Sigmoid colon (tissue), 4 donors: ENCODE data around the gene CYTH1.

Source experiments
- POLR2AphosphoS5 ChIP-seq, 4 donors: sonication (generic); formaldehyde crosslinking; IDR thresholded peaks; one replicate each; pipeline ENCODE4 v1.6.1; 2017; ENCODE audit warnings: antibody characterized with exemption in 4 of 4
- TF ChIP-seq, protein P1 (sequence below), 4 experiments: fragments of 450-650 bp in 3 of 4; fragments of 200-600 bp in 1 of 4; IDR thresholded peaks; one replicate each; pipeline ENCODE4 v1.5.1; 2016 to 2019; ENCODE audit warnings: antibody characterized with exemption in 4 of 4, mild to moderate bottlenecking in 3 of 4, moderate library complexity in 2 of 4

DNA sequence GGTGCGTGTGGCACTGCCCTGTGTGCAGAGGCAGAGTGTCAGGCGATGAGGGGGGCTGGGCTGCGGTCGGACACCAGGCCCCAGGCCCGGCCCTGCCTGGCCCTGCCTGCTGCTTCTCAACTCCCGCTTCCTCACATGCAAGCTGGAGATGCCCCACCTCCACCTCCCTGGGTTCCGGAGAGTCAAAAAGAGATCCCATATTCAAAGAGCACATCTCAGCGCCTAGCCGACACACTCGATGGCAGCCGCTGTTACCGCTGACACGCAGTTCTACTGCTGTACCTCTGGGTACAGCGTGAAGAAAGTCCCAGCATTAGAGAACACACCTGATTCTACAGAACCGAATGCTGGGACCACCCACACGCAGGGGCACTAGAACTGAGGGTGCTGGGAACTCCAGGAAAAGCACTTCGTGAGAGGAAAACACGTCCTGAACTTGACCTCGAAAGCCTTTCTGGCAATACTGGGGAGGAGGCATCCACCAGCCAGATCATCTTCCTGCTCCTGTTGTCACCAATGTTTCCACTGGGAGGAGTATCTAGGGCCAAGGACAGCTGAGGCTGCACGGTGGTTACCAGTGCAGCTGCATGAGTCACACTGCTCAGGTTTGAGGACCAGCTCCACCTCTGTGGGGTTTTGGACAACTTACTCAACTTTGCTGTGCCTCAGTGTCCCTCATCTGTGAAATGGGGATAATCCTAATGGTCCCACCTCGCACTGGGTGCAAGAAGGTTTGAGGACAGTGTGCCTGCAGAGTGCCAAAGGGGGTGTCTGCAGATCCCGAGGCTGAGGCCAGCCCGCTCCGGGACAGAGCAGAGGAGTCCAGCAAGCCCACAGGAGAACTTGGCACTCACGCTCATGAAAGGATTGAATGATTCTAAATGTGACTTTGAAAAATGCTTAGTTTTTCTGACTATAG is 104.5 kb downstream of the CYTH1 start:
- no peak for TF ChIP-seq POLR2AphosphoS5 (IDR thresholded peaks at IDR 0.05)
- TF ChIP-seq, protein P1, sequence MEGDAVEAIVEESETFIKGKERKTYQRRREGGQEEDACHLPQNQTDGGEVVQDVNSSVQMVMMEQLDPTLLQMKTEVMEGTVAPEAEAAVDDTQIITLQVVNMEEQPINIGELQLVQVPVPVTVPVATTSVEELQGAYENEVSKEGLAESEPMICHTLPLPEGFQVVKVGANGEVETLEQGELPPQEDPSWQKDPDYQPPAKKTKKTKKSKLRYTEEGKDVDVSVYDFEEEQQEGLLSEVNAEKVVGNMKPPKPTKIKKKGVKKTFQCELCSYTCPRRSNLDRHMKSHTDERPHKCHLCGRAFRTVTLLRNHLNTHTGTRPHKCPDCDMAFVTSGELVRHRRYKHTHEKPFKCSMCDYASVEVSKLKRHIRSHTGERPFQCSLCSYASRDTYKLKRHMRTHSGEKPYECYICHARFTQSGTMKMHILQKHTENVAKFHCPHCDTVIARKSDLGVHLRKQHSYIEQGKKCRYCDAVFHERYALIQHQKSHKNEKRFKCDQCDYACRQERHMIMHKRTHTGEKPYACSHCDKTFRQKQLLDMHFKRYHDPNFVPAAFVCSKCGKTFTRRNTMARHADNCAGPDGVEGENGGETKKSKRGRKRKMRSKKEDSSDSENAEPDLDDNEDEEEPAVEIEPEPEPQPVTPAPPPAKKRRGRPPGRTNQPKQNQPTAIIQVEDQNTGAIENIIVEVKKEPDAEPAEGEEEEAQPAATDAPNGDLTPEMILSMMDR (IDR thresholded peaks at IDR 0.05), result no peak
